HepG2 (cell line): ENCODE data around the gene RIN3.

Experiments used
- ARHGAP35 ChIP-seq: sonication (generic); formaldehyde crosslinking; IDR thresholded peaks from 2 replicates; pipeline ENCODE4 v1.9.0; 2022; ENCODE audit warnings: mild to moderate bottlenecking, inconsistent platforms, moderate library complexity, missing genetic modification reagents, borderline replicate concordance
- CHD4 ChIP-seq: fragments of 200-600 bp; sonication (generic); IDR thresholded peaks from 2 replicates; pipeline ENCODE4 v1.7.0; 2017; ENCODE audit warnings: mild to moderate bottlenecking, low read length, borderline replicate concordance
- MEIS2 ChIP-seq: sonication (generic); formaldehyde crosslinking; IDR thresholded peaks from 2 replicates; pipeline ENCODE4 v1.9.0; 2021; ENCODE audit warnings: mild to moderate bottlenecking, missing genetic modification reagents
- PHF8 ChIP-seq: sonication (generic); formaldehyde crosslinking; IDR thresholded peaks from 2 replicates; pipeline ENCODE4 v1.5.0; 2020; ENCODE audit warnings: missing genetic modification reagents
- POLR2A ChIP-seq, 2 experiments: IDR thresholded peaks; 2 replicates each; pipeline ENCODE4 v1.6.1; 2011; ENCODE audit warnings: low read depth in 2 of 2, low read length in 2 of 2, mild to moderate bottlenecking in 1 of 2, moderate library complexity in 1 of 2; ENCODE audit not compliant: insufficient read depth in 1 of 2
- RAD21 ChIP-seq: fragments of 450-650 bp; formaldehyde crosslinking; IDR thresholded peaks from 2 replicates; pipeline ENCODE4 v1.5.0; 2020; ENCODE audit warnings: mild to moderate bottlenecking
- SNRNP70 ChIP-seq: fragments of 200-400 bp; formaldehyde crosslinking; IDR thresholded peaks from 2 replicates; pipeline ENCODE4 v1.6.1; 2017; ENCODE audit warnings: mild to moderate bottlenecking, low read depth, low read length, moderate library complexity
- ZNF207 ChIP-seq: fragments of 450-650 bp; IDR thresholded peaks from 2 replicates; pipeline ENCODE4 v1.6.1; 2016; ENCODE audit warnings: antibody characterized with exemption, borderline replicate concordance
- ZNF496 ChIP-seq: sonication (generic); formaldehyde crosslinking; IDR thresholded peaks from 2 replicates; pipeline ENCODE4 v1.8.1; 2023; ENCODE audit warnings: mild to moderate bottlenecking, moderate library complexity, missing genetic modification reagents; ENCODE audit not compliant: insufficient replicate concordance
- ZNF543 ChIP-seq: sonication (generic); formaldehyde crosslinking; IDR thresholded peaks from 2 replicates; pipeline ENCODE4 v1.4.0; 2020; ENCODE audit warnings: mild to moderate bottlenecking, missing genetic modification reagents
- ZNF607 ChIP-seq: sonication (generic); formaldehyde crosslinking; IDR thresholded peaks from 2 replicates; pipeline ENCODE4 v1.5.1; 2020; ENCODE audit warnings: missing genetic modification reagents, mild to moderate bottlenecking, borderline replicate concordance
- TF ChIP-seq, protein P1 (sequence below): sonication (generic); formaldehyde crosslinking; conservative IDR thresholded peaks from 2 replicates; pipeline ENCODE4 v1.8.1; 2023; ENCODE audit warnings: missing genetic modification reagents
- TF ChIP-seq, protein P2 (sequence below): sonication (generic); formaldehyde crosslinking; IDR thresholded peaks from 2 replicates; pipeline ENCODE4 v1.4.0; 2020; ENCODE audit warnings: missing genetic modification reagents, borderline replicate concordance

DNA sequence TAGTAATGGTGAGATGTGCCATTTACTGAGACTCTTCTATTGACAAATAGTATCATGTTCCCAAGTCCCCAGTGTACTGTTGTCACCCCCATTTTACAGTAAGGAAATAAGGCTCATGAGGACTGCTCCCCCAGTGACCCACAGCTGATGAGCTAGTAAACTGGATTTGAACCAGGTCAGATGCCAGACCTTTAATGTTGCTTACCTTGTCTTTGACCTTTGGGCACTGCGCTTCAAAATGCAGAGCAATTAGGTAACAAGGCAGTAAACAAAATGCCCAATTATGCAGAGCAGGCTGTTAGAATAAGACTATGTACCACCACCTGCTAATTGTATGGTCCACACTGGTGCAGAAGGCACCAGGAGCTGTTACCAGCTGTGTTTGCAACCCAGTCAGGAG, 38.5 kb upstream of the RIN3 start:
- TF ChIP-seq ZNF543 (no peak), ZNF607 (CRISPR knock-in tag) (no peak), MEIS2 (CRISPR knock-in tag) (no peak), ZNF207 (no peak), PHF8 (CRISPR knock-in tag) (no peak), SNRNP70 (no peak), ARHGAP35 (no peak), RAD21 (no peak), CHD4 (no peak), POLR2A (IDR thresholded peaks at IDR 0.05; ENCODE audit: insufficient read depth in 1 of 2, low read depth in 2 of 2, low read length in 2 of 2) (no peak), ZNF496 (CRISPR knock-in tag) (no peak)
- TF ChIP-seq, protein P1, sequence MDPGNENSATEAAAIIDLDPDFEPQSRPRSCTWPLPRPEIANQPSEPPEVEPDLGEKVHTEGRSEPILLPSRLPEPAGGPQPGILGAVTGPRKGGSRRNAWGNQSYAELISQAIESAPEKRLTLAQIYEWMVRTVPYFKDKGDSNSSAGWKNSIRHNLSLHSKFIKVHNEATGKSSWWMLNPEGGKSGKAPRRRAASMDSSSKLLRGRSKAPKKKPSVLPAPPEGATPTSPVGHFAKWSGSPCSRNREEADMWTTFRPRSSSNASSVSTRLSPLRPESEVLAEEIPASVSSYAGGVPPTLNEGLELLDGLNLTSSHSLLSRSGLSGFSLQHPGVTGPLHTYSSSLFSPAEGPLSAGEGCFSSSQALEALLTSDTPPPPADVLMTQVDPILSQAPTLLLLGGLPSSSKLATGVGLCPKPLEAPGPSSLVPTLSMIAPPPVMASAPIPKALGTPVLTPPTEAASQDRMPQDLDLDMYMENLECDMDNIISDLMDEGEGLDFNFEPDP (CRISPR knock-in tag), result no peak
- TF ChIP-seq, protein P2, sequence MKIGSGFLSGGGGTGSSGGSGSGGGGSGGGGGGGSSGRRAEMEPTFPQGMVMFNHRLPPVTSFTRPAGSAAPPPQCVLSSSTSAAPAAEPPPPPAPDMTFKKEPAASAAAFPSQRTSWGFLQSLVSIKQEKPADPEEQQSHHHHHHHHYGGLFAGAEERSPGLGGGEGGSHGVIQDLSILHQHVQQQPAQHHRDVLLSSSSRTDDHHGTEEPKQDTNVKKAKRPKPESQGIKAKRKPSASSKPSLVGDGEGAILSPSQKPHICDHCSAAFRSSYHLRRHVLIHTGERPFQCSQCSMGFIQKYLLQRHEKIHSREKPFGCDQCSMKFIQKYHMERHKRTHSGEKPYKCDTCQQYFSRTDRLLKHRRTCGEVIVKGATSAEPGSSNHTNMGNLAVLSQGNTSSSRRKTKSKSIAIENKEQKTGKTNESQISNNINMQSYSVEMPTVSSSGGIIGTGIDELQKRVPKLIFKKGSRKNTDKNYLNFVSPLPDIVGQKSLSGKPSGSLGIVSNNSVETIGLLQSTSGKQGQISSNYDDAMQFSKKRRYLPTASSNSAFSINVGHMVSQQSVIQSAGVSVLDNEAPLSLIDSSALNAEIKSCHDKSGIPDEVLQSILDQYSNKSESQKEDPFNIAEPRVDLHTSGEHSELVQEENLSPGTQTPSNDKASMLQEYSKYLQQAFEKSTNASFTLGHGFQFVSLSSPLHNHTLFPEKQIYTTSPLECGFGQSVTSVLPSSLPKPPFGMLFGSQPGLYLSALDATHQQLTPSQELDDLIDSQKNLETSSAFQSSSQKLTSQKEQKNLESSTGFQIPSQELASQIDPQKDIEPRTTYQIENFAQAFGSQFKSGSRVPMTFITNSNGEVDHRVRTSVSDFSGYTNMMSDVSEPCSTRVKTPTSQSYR (CRISPR knock-in tag), result no peak
